Central memory CD8-positive, alpha-beta T cell (primary cell): Measurements from ENCODE around the gene ZNF558.
A peak's percentile ranks its signal among the peaks of the same experiment; 100 is the strongest.

Experiments used
- ATAC-seq: fragments of 150-1000 bp; cut with Tn5 transposase; replicated peaks from 2 replicates; pipeline ENCODE4 v1.10.0; 2022; ENCODE audit warnings: mild to moderate bottlenecking, moderate FRiP score, moderate number of reproducible peaks; ENCODE audit not compliant: poor library complexity, severe bottlenecking; ENCODE audit errors: extremely low read depth
- DNase-seq, 2 donors: peaks; one replicate each; pipeline ENCODE4 v3.0.0; 2021; ENCODE audit warnings: low spot score in 2 of 2
- H3K27ac Mint-ChIP-seq: one replicate; pipeline ENCODE4 v1.8.0; 2022; ENCODE audit warnings: low read depth, mild to moderate bottlenecking, moderate library complexity, mixed read lengths
- H3K27me3 Mint-ChIP-seq: one replicate; pipeline ENCODE4 v1.8.0; 2022; ENCODE audit warnings: mixed read lengths
- H3K36me3 Mint-ChIP-seq: one replicate; pipeline ENCODE4 v1.8.0; 2022; ENCODE audit warnings: mild to moderate bottlenecking, moderate library complexity, mixed read lengths; ENCODE audit not compliant: insufficient read depth
- H3K4me1 Mint-ChIP-seq: one replicate; pipeline ENCODE4 v1.8.0; 2022; ENCODE audit warnings: mixed read lengths
- H3K4me3 Mint-ChIP-seq: one replicate; pipeline ENCODE4 v1.8.0; 2022; ENCODE audit warnings: mild to moderate bottlenecking, moderate library complexity, mixed read lengths
- H3K9me3 Mint-ChIP-seq: one replicate; pipeline ENCODE4 v1.8.0; 2022; ENCODE audit warnings: mixed read lengths

The ZNF558 gene

DNA sequence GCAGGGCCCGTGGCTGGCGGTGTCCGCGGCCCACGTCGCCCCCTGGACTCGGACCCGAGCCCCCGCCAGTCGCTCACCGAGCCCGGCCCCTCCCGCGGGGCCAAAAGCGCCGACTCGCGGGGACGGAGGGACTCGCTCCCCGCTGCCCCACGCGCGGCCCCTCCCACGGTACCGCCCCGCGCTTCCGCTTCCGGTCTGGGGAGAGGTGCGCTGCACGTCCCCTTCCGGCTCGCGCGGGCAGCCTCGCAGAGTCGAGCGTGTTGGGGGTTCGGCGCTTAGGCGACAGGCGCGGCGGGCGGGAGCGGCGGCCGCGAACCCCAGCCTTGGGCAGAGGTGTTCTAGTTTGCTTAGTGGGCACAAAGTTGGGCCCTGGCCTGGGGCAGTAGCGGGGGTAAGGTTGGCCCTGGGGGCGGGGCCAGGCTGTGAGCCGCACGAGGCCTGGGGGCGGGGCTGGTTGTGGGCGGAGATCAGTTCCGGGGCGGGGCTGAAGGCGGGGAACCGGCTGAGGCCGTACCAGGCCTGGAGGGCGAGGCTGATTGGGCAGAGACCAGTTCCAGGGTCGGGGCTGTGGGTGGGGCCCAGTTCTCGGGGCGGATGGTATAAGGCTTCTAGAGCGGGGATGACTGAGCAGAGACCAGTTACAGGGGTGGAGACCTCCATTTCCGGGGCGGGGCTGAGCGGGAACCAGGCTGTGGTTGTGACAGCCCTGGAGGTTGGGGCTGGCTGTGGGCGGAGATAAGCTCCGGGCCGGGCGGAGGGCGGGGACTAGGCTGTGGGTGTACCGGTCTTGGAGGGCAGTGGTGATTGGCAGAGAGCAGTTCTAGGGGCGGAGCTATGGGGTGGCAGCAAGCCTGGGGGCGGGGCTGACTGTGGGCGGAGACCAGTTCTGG lies at the start of gene ZNF558, which contains the start of gene MBD3L1:
Gene ZNF558, minus strand, starts transcription at position 173 of the 890 bp plus-strand sequence. CDS start 9,645 bp downstream, outside the sequence.
Gene MBD3L1, plus strand, starts transcription at position 246 of the 890 bp plus-strand sequence. CDS start 10,302 bp downstream, outside the sequence.
- peak; percentile 94 for ATAC-seq
- peaks cover 8% of the 10 kb centered on the region for H3K36me3 Mint-ChIP-seq
- no peaks in the 10 kb centered on the region for H3K9me3 Mint-ChIP-seq
- H3K4me3 Mint-ChIP-seq = peak within 1 kb of the TSS; percentile 84
- peak within 1 kb of the TSS; percentile 85 for H3K27ac Mint-ChIP-seq
- peak; percentile 99 to 100 for DNase-seq
- H3K4me1 Mint-ChIP-seq = peaks cover 17% of the 10 kb centered on the region
- H3K27me3 Mint-ChIP-seq = no peaks in the 10 kb centered on the region

DNA sequence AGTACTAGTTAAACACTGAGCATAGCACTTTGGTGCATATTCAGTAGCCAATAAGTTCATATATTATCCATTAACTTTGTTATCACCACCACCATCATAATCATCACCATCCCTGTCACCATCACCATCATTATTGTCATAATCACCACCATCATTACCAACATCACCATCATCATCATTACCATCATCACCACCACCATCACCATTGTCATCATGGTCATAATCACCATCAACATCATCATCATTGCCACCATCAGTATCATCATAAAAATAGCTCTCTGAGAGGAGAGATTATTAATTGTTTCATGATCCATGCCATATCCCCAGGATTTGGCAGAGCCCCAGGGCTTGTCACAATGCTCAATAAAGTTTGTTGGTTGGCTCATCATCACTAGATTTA lies 49.4 kb upstream of the ZNF558 start:
- ATAC-seq = no peak
- Mint-ChIP-seq H3K4me1 (no peaks in the 10 kb centered on the region), H3K36me3 (no peaks in the 10 kb centered on the region)

DNA sequence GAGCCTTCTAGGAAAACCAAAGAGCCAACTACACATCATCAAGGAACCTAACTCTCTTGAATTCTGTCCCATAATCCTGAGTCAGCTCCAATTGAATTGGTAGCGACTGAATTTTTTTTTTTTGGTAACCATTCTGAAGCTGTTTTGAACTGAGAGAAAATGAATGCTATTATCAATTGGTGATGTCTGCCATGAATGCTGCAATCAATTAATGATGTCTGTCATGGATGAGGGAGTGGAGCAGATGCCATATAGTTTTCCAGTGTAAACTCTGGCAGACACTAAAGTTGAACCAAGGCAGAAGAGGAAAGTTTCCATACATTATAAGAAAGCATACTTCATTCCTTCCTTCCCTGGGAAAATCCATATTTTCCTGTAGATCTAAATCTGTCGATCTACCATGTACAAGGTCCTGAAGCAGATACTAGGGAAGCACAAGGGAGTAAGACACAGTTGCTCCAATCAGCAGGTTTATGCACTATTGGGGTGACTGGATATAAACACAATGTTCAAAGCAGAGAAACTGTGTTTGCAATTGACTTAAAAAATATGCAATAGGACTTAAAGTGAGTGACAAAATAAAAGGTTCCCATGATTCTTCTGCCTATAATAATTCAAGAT lies 48.9 kb upstream of the ZNF558 start:
- no peaks in the 10 kb centered on the region for H3K36me3 Mint-ChIP-seq
- no peak overlapping the region for H3K4me3 Mint-ChIP-seq
- peaks cover 12% of the 10 kb centered on the region for H3K27me3 Mint-ChIP-seq
- H3K9me3 Mint-ChIP-seq = peaks cover 14% of the 10 kb centered on the region
- H3K4me1 Mint-ChIP-seq = no peaks in the 10 kb centered on the region
- H3K27ac Mint-ChIP-seq = no peak overlapping the region
- DNase-seq (no peak), ATAC-seq (no peak)

More for the DNA sequence above, 49.4 kb upstream of the ZNF558 start:
- Mint-ChIP-seq H3K27ac (no peak overlapping the region), H3K9me3 (peaks cover 14% of the 10 kb centered on the region), H3K27me3 (peaks cover 12% of the 10 kb centered on the region), H3K4me3 (no peak overlapping the region)
- DNase-seq = no peak

DNA sequence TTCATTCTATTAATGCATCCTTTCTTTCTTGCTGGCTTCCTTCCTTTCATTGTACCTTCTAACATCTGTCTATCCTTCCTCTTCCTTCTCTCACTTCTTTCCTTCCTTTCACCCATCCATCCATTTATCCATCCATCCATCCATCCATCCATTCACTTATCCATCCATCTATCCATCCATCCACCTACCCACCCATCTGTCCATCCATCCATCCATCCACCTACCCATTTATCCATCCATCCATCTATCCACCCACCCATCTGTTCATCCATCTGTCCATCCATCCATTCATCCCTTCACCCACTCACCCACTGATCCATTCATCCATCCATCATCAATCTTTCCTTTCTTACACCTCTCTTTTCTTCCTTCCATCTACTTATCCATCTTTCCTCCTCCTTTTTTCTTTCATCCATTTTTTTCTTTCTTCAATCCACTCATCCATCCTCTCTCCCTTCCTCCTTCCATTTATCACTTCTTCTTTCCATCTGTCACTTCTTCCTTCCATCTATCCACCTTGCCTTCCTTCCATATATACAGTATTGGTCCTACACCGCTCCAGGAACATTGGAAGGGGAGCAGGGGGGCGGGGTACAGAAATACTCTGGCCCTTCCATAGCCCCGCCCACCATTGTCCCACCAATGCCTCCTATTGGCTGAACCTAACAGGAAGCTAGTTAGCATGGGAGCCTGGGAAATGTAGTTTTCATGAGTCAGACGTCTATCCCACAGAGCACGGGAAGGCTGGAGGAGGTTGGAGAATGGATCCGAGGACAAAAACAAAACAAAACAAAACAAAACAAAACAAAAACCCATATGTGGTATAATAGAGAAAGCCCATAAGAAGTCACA lies 46.0 kb upstream of the ZNF558 start:
- no peaks in the 10 kb centered on the region for H3K4me1 Mint-ChIP-seq
- H3K9me3 Mint-ChIP-seq = peaks cover 14% of the 10 kb centered on the region
- ATAC-seq (no peak), DNase-seq (no peak)
- H3K27ac Mint-ChIP-seq = no peak overlapping the region
- H3K36me3 Mint-ChIP-seq = no peaks in the 10 kb centered on the region
- no peak overlapping the region for H3K4me3 Mint-ChIP-seq
- H3K27me3 Mint-ChIP-seq = peaks cover 24% of the 10 kb centered on the region

DNA sequence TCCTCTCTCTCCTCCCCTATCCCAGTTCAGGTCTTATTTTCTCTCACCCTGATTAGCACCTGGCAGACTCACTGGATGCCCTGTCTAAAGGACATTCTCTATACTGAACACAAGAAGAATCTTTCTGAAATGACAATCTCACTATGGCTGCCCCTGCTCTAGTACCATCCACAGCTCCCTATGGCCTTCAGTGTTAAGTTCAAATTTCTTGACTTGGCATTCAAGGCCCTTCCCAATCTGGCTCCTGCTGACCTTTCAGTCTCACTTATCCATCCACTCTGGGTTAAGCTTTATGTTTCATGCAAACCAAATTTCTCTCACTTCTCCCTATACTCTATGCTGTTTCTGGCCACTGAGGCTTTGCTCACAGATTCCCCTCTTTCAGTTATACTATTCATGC lies 34.2 kb upstream of the ZNF558 start:
- ATAC-seq (no peak), DNase-seq (no peak)
- Mint-ChIP-seq H3K4me1 (no peaks in the 10 kb centered on the region), H3K4me3 (no peak overlapping the region), H3K9me3 (no peaks in the 10 kb centered on the region), H3K27me3 (peaks cover 14% of the 10 kb centered on the region), H3K27ac (no peak overlapping the region), H3K36me3 (no peaks in the 10 kb centered on the region)

DNA sequence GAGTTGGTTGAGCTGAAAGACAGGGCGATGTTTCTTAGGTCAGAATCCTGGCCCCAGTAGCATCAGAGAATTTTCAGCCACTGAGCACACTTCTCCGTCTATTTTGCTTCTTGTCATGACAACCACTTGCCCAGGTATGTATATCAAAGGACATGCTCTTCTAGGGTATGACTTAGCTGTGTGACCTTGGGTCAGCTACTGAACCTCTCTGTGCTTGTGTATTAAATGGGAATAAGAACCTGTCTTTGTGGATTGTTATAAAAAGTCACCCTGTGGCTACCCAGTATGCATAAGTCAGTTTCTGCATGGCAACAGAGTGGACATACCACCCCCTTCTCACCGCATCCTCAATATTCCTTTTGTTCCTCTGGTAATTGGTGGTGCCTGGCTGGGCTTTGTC lies 26.2 kb upstream of the ZNF558 start:
- no peak overlapping the region for H3K4me3 Mint-ChIP-seq
- no peak for ATAC-seq
- H3K27me3 Mint-ChIP-seq = peaks cover 58% of the 10 kb centered on the region
- H3K27ac Mint-ChIP-seq = no peak overlapping the region
- H3K4me1 Mint-ChIP-seq = no peaks in the 10 kb centered on the region
- H3K36me3 Mint-ChIP-seq = no peaks in the 10 kb centered on the region
- no peak for DNase-seq
- no peaks in the 10 kb centered on the region for H3K9me3 Mint-ChIP-seq

DNA sequence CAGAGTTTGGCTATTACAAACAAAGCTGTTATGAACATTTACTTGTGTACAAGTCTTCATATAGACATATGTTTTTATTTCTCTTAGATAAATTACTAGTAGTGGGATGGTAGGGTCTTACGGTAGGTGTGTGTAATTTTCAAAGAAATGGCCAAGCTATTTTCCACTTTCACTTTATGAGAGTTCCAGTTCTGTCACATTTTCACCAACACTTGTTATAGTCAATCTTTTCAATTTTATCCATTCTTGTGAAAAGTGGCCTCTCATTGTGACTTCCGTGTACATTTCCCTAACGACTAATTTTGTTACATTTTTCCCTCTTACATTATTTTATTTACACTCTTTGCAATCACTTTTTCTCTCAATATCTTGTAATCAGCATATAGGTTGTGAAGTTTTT lies 18.4 kb upstream of the ZNF558 start:
- Mint-ChIP-seq H3K9me3 (peaks cover 6% of the 10 kb centered on the region), H3K27me3 (peaks cover 31% of the 10 kb centered on the region), H3K27ac (no peak overlapping the region), H3K36me3 (no peaks in the 10 kb centered on the region), H3K4me1 (no peaks in the 10 kb centered on the region), H3K4me3 (no peak overlapping the region)
- DNase-seq (no peak), ATAC-seq (no peak)

DNA sequence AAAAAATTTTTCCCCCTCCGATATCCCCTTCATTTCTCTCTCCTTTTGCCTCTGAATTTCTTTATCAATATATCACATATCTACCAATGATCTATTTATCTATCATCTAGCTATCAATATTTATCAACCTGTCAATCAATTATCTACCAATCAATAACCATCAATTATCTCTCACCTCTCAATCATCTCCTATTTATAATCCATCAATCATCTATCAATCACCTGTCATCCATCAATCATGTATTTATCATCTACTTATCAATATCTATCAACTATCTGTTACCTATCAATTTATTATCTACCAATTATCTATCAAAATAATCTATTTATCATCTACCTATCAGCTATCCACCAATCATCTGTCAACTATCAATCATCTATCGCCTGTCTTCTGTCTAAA lies 17.1 kb upstream of the ZNF558 start:
- Mint-ChIP-seq H3K9me3 (peaks cover 6% of the 10 kb centered on the region), H3K4me3 (no peak overlapping the region), H3K4me1 (no peaks in the 10 kb centered on the region), H3K27ac (no peak overlapping the region), H3K27me3 (peaks cover 27% of the 10 kb centered on the region), H3K36me3 (no peaks in the 10 kb centered on the region)
- ATAC-seq (no peak), DNase-seq (no peak)

DNA sequence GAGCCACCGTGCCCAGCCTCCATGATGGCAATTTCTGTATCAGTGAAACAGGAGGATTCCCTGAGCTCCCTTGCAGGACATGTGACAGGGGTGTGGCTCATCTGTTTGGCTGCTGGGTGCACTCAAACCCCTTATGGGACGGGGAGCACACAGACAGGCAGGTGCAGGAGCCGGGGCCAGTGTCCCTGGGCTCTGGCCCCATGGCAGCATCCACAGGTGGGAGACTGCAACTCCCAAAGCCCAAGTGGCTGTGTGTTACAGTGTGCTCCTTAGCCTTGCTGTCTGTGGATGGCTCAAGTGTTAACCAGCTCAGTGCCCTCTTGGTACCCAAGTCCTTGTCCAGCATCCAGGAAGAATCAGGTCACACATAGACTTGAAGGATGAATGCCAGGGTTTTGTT lies 14.7 kb upstream of the ZNF558 start:
- H3K9me3 Mint-ChIP-seq = peaks cover 6% of the 10 kb centered on the region
- H3K4me1 Mint-ChIP-seq = no peaks in the 10 kb centered on the region
- H3K27ac Mint-ChIP-seq = no peak overlapping the region
- peaks cover 3% of the 10 kb centered on the region for H3K36me3 Mint-ChIP-seq
- no peak overlapping the region for H3K4me3 Mint-ChIP-seq
- no peak for ATAC-seq
- H3K27me3 Mint-ChIP-seq = peaks cover 42% of the 10 kb centered on the region
- no peak for DNase-seq

DNA sequence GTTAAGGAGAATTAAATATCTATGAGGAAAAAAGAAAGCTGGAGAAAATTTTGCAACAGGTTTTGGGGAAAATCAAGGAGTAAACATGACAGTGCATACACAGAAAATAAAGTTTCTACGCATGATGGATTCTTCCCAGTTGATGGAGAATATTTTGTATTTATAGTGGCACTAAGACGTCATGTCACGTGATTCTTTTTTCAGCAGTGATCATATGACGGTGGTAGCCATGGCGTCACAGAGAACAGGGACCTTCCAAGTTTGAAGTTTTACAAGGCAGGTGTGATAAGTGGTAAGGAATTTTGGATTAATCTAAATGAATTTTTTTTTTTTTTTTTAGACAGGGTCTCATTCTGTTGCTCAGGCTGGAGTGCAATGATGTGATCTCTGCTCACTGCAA lies 8.6 kb upstream of the ZNF558 start:
- no peak for ATAC-seq
- no peak for DNase-seq
- Mint-ChIP-seq H3K4me3 (no peak overlapping the region), H3K9me3 (no peaks in the 10 kb centered on the region), H3K4me1 (no peaks in the 10 kb centered on the region), H3K27me3 (peaks cover 33% of the 10 kb centered on the region), H3K27ac (no peak overlapping the region), H3K36me3 (peaks cover 3% of the 10 kb centered on the region)

DNA sequence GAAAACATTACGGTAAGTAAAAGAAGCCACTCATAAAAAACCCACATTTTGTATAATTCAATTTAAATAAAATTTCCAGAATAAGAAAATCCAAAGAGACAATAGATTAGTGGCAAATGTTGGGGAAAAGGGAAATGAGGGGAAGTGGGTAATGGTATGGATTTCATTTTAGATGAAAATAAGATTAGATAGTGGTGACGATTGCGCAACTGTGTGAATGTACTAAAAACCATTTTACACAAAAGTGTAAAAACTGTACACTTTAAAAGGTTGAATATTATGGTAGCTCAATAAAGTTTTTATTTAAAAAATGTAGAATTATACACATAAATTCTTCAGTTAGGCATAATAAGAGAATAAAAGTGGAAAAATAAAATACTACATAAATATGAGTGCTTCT lies 3.8 kb upstream of the ZNF558 start:
- peaks cover 11% of the 10 kb centered on the region for H3K27me3 Mint-ChIP-seq
- no peak for DNase-seq
- H3K9me3 Mint-ChIP-seq = no peaks in the 10 kb centered on the region
- H3K4me3 Mint-ChIP-seq = no peak overlapping the region
- no peak overlapping the region for H3K27ac Mint-ChIP-seq
- H3K4me1 Mint-ChIP-seq = peaks cover 12% of the 10 kb centered on the region
- no peak for ATAC-seq
- H3K36me3 Mint-ChIP-seq = peaks cover 6% of the 10 kb centered on the region

DNA sequence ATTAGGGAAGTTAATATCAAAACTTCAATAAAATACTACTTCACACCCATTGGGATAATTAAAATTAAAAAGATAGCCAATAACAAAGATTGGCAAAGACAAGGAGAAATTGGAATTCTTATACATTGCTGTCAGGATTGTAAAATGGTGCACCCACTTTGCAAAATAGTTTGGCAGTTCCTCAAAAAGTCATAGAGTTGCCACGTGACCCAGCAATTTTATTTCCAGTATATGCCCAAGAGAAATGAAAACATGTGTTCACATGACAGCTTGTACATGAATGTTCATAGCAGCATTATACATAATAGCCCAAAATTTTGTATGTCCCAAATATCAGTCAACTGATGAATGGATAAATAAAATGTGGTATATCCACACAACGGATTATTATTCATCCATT lies 3.3 kb upstream of the ZNF558 start:
- ATAC-seq (no peak), DNase-seq (no peak)
- H3K27ac Mint-ChIP-seq = no peak overlapping the region
- H3K36me3 Mint-ChIP-seq = peaks cover 6% of the 10 kb centered on the region
- H3K9me3 Mint-ChIP-seq = no peaks in the 10 kb centered on the region
- no peak overlapping the region for H3K4me3 Mint-ChIP-seq
- H3K4me1 Mint-ChIP-seq = peaks cover 12% of the 10 kb centered on the region
- H3K27me3 Mint-ChIP-seq = peaks cover 7% of the 10 kb centered on the region
